NT2/D1 (cell line): ENCODE data around the gene PPP1R1B.

ENCODE experiments used
- YY1 ChIP-seq: IDR thresholded peaks from 2 replicates; pipeline ENCODE4 v1.6.1; 2011; ENCODE audit not compliant: insufficient read length, insufficient read depth
- ZNF274 ChIP-seq: IDR thresholded peaks from 2 replicates; pipeline ENCODE4 v1.6.1; 2011; ENCODE audit warnings: mild to moderate bottlenecking, low read depth, low read length

- no peak for TF ChIP-seq YY1
- no peak for TF ChIP-seq ZNF274
Observed at GRCh38 chr17:39628655-39629493, 2.1 kb downstream of the PPP1R1B start.
